GM12878 (cell line): ENCODE data around the gene OCRL. TPM values are rescaled to one million over a fixed set of nuclear protein-coding genes. Genes with fewer than 3 reads are reported as not detected.

Experiments used
- ATAC-seq: fragments of 200-7000 bp; cut with Tn5 transposase; 3 replicates; pipeline ENCODE4 v1.9.1; 2020; ENCODE audit warnings: mild to moderate bottlenecking, moderate library complexity
- BruUV-seq: library from RNA; stranded (reverse); fragments of 400-500 nt; replicated peaks from 2 replicates; lab custom pipeline; 2021; lab: Mats Ljungman, UMichigan
- CTCF ChIA-PET: fragments of 300-600 bp; sonication (Branson Sonifier 250); formaldehyde crosslinking; extraction: SDS; loops from one replicate; lab custom pipeline; 2021; ENCODE audit warnings: inconsistent platforms; lab: Yijun Ruan, JAX
- POLR2A ChIA-PET: fragments of 350-600 bp; formaldehyde crosslinking; extraction: SDS; loops from one replicate; lab custom pipeline; 2021; ENCODE audit warnings: inconsistent platforms; lab: Charles Lee
- RAD21 ChIA-PET: fragments of 300-600 bp; sonication (Branson Sonifier 250); formaldehyde crosslinking; loops from one replicate; lab custom pipeline; 2023; ENCODE audit warnings: antibody characterized with exemption; ENCODE audit not compliant: unreplicated experiment; lab: Charles Lee
- SMC1A ChIA-PET: fragments of 300-600 bp; sonication (Branson Sonifier 250); formaldehyde crosslinking; loops from one replicate; lab custom pipeline; 2023; ENCODE audit not compliant: unreplicated experiment, uncharacterized antibody; lab: Charles Lee
- DNase-seq: peaks from one replicate; pipeline ENCODE4 v3.0.0-alpha.2; 2011; ENCODE audit warnings: low read depth, low spot score
- FAIRE-seq: peaks from 3 replicates; lab custom pipeline; 2011; peaks lifted over from hg19 to GRCh38; lab: Jason Lieb, UNC
- H2AFZ ChIP-seq: 2 replicates; pipeline ENCODE4 v1.6.0; 2011; ENCODE audit warnings: low read depth, low read length, control low read depth; ENCODE audit not compliant: control insufficient read depth
- H3K27ac ChIP-seq: 2 replicates; pipeline ENCODE4 v1.5.1; 2011; ENCODE audit warnings: control low read depth; ENCODE audit not compliant: control insufficient read depth, insufficient read depth
- H3K27me3 ChIP-seq, 2 experiments: replicated peaks in 1 of 2; 2 replicates each; pipeline versions ENCODE4 v1.6.0 to v1.6.1; 2011; ENCODE audit warnings: low read length in 1 of 2; ENCODE audit not compliant: control insufficient read depth in 2 of 2, insufficient read depth in 2 of 2
- H3K36me3 ChIP-seq, 2 experiments: 2 replicates each; pipeline ENCODE4 v1.5.1; 2011; ENCODE audit warnings: low read length in 1 of 2; ENCODE audit not compliant: control insufficient read depth in 2 of 2, insufficient read depth in 2 of 2
- H3K4me1 ChIP-seq: 2 replicates; pipeline ENCODE4 v1.6.1; 2011; ENCODE audit warnings: mild to moderate bottlenecking, low read length, moderate library complexity, mixed read lengths; ENCODE audit not compliant: control insufficient read depth, insufficient read depth
- H3K4me2 ChIP-seq: 2 replicates; pipeline ENCODE4 v1.6.0; 2011; ENCODE audit warnings: control low read depth; ENCODE audit not compliant: control insufficient read depth, insufficient read depth
- H3K4me3 ChIP-seq: fragments of 200-600 bp; sonication (generic); 2 replicates; pipeline ENCODE4 v1.5.1; 2016
- H3K79me2 ChIP-seq: 2 replicates; pipeline ENCODE4 v1.6.0; 2011; ENCODE audit warnings: low read length; ENCODE audit not compliant: control insufficient read depth, insufficient read depth
- H3K9ac ChIP-seq: 2 replicates; pipeline ENCODE4 v1.8.0; 2011; ENCODE audit warnings: low read length, control low read depth, mixed read lengths; ENCODE audit not compliant: control insufficient read depth, insufficient read depth
- H3K9me3 ChIP-seq: replicated peaks from 3 replicates; pipeline ENCODE4 v1.5.1; 2011; ENCODE audit warnings: mild to moderate bottlenecking, low read length; ENCODE audit not compliant: control insufficient read depth, insufficient read depth
- H4K20me1 ChIP-seq: 2 replicates; pipeline ENCODE4 v1.6.0; 2011; ENCODE audit not compliant: control insufficient read depth, insufficient read depth
- ATF2 ChIP-seq: IDR thresholded peaks from 2 replicates; pipeline ENCODE4 v1.6.1; 2012; ENCODE audit warnings: low read length, inconsistent platforms
- CBFB ChIP-seq: IDR thresholded peaks from 2 replicates; pipeline ENCODE4 v1.6.1; 2016; ENCODE audit warnings: antibody characterized with exemption, low read depth
- CREM ChIP-seq: IDR thresholded peaks from 2 replicates; pipeline ENCODE4 v1.6.1; 2014; ENCODE audit warnings: antibody characterized with exemption, low read depth
- E2F8 ChIP-seq: fragments of 450-650 bp; IDR thresholded peaks from 2 replicates; pipeline ENCODE4 v1.6.1; 2018; ENCODE audit warnings: mild to moderate bottlenecking, low read depth, moderate library complexity; ENCODE audit not compliant: partially characterized antibody
- HCFC1 ChIP-seq: fragments of 150-350 bp; IDR thresholded peaks from 2 replicates; pipeline ENCODE4 v1.6.1; 2014; ENCODE audit warnings: low read length
- IRF5 ChIP-seq: fragments of 450-650 bp; IDR thresholded peaks from 2 replicates; pipeline ENCODE4 v1.6.1; 2017; ENCODE audit warnings: borderline replicate concordance
- MXI1 ChIP-seq: fragments of 150-350 bp; IDR thresholded peaks from 2 replicates; pipeline ENCODE4 v1.6.1; 2011; ENCODE audit warnings: low read depth, mild to moderate bottlenecking, inconsistent platforms, low read length, improper control_type of control experiment
- NR2F1 ChIP-seq: fragments of 450-650 bp; conservative IDR thresholded peaks from 2 replicates; pipeline ENCODE4 v1.6.1; 2017; ENCODE audit warnings: mild to moderate bottlenecking
- ZBTB4 ChIP-seq: fragments of 450-650 bp; formaldehyde crosslinking; IDR thresholded peaks from 2 replicates; pipeline ENCODE4 v1.4.0; 2022; ENCODE audit warnings: mild to moderate bottlenecking, moderate library complexity
- ZNF592 ChIP-seq: fragments of 450-650 bp; IDR thresholded peaks from 2 replicates; pipeline ENCODE4 v1.6.1; 2017; ENCODE audit warnings: mild to moderate bottlenecking, moderate library complexity
- ZNF622 ChIP-seq: fragments of 450-650 bp; IDR thresholded peaks from 2 replicates; pipeline ENCODE4 v1.6.1; 2017; ENCODE audit warnings: mild to moderate bottlenecking, inconsistent platforms
- ZZZ3 ChIP-seq: IDR thresholded peaks from 2 replicates; pipeline ENCODE4 v1.6.1; 2011; ENCODE audit warnings: low read depth; ENCODE audit not compliant: control insufficient read depth, insufficient read length
- WGBS: methylation state at CpG from one replicate; pipeline ENCODE4 v1.1.6; 2016; ENCODE audit warnings: low lambda C conversion rate; ENCODE audit not compliant: insufficient replicate concordance, insufficient coverage; ENCODE audit errors: missing lambda C conversion rate; 5-methylcytosine and 5-hydroxymethylcytosine counted together
- in situ Hi-C: fragments of 300-500 bp; cut with MboI; formaldehyde crosslinking; loops from 9 replicates; pipeline ENCODE4 v1.14.3; 2018; ENCODE audit warnings: mixed read lengths
- intact Hi-C: fragments of 100-400 bp; cut with micrococcal nuclease; formaldehyde crosslinking; loops from one replicate; pipeline ENCODE4 v1.14.2; 2022; ENCODE audit not compliant: unreplicated experiment
- polyA plus RNA-seq, 11 experiments: library from polyadenylated mRNA; depleted of rRNA in 4 of 11; unstranded in 6 of 11; stranded (reverse) in 5 of 11; fragments of >200 nt; fragmentation: Nextera tagmentation in 4 of 11; fragmentation: Illumina TruSeq in 1 of 11; extraction: Ambion mirVana in 4 of 11; extraction: Trizol in 1 of 11; gene quantifications; 1 replicate in 1 of 11; 2 replicates in 10 of 11; pipeline versions ENCODE4 v1.2.1 to v1.2.3, GENCODE V29; 2011 to 2016; ENCODE audit warnings: inconsistent platforms in 2 of 11, missing spikeins in 2 of 11, low read depth in 1 of 11
- total RNA-seq, 4 experiments: library from RNA; depleted of rRNA in 3 of 4; stranded (reverse); fragments of >200 nt in 3 of 4; fragmentation: Illumina TruSeq in 1 of 4; extraction: Trizol in 1 of 4; gene quantifications; 2 replicates each; pipeline versions ENCODE4 v1.2.1 to v1.2.3, GENCODE V29; 2013 to 2021

Gene OCRL
- total and polyA plus RNA-seq, 10 of the 15 experiments (the other 5 are each of a cell fraction or from before 2014, with no cell fraction given), result 0.53 to 4.4 (median 2.3) TPM

- Histone ChIP-seq H3K9ac (no peak overlapping the region), H3K4me2 (no peak overlapping the region), H3K79me2 (no peaks in the 10 kb centered on the region), H3K36me3 (no peaks in the 10 kb centered on the region), H4K20me1 (no peaks in the 10 kb centered on the region), H3K9me3 (no peaks in the 10 kb centered on the region), H3K4me3 (no peak overlapping the region), H2AFZ (no peak overlapping the region), H3K27ac (no peak overlapping the region), H3K4me1 (no peaks in the 10 kb centered on the region), H3K27me3 (no peaks in the 10 kb centered on the region)
- ChIA-PET POLR2A (no interaction called here), SMC1A (interaction anchor here (0.6 kb wide), 1 partner anchor 49 kb away, joined by 3 read pairs; no protein-coding TSS in a partner anchor), RAD21 (no interaction called here), CTCF (no interaction called here)
- FAIRE-seq (no peak), DNase-seq (no peak), ATAC-seq (no peak)
- WGBS, result 88% methylated on average over 1 of the region's 1 CpG
- BruUV-seq, result no TSS peak
- in situ Hi-C loops (no loop called here), intact Hi-C loops (no loop called here)
- TF ChIP-seq NR2F1 (no peak), ZBTB4 (CRISPR knock-in tag) (no peak), ATF2 (no peak), MXI1 (no peak), IRF5 (no peak), ZNF592 (no peak), ZNF622 (no peak), HCFC1 (no peak), CBFB (no peak), E2F8 (no peak), ZZZ3 (no peak), CREM (no peak)
Measured at GRCh38 chrX:129559783-129560182, 19.7 kb downstream of the OCRL start.
